A549 (cell line): ENCODE measurements around the gene NEGR1.

ENCODE experiments used
- CHD2 ChIP-seq: fragments of 150-350 bp; IDR thresholded peaks from 2 replicates; pipeline ENCODE4 v1.6.1; 2014; ENCODE audit warnings: low read length; ENCODE audit not compliant: partially characterized antibody
- CHD4 ChIP-seq: fragments of 200-600 bp; sonication (generic); IDR thresholded peaks from 2 replicates; pipeline ENCODE4 v1.6.1; 2016; ENCODE audit warnings: antibody characterized with exemption, mild to moderate bottlenecking, borderline replicate concordance
- EP300 ChIP-seq, 2 experiments: fragments of >200 bp; sonication (Bioruptor Twin); formaldehyde crosslinking; IDR thresholded peaks; 2 replicates in 1 of 2; 3 replicates in 1 of 2; pipeline ENCODE4 v1.6.1; 2016 to 2017
- ESRRA ChIP-seq: fragments of 150-350 bp; IDR thresholded peaks from 2 replicates; pipeline ENCODE4 v1.6.1; 2014; ENCODE audit warnings: mild to moderate bottlenecking, low read length, borderline replicate concordance
- HOXA7 ChIP-seq: fragments of 250-450 bp; sonication (Bioruptor Pico); IDR thresholded peaks from 2 replicates; pipeline ENCODE4 v1.5.0; 2020; ENCODE audit warnings: mild to moderate bottlenecking, moderate library complexity
- JUN ChIP-seq, 2 experiments: fragments of >200 bp; sonication (Bioruptor Twin); formaldehyde crosslinking; IDR thresholded peaks; 2 replicates in 1 of 2; 3 replicates in 1 of 2; pipeline ENCODE4 v1.6.1; 2016 to 2017
- KDM1A ChIP-seq: fragments of 200-600 bp; sonication (generic); IDR thresholded peaks from 2 replicates; pipeline ENCODE4 v1.6.1; 2016; ENCODE audit warnings: low read depth, mild to moderate bottlenecking
- POLR2A ChIP-seq: IDR thresholded peaks from 2 replicates; pipeline ENCODE4 v1.6.1; 2012; ENCODE audit warnings: mild to moderate bottlenecking, low read length
- RAD21 ChIP-seq, 2 experiments: fragments of >200 bp in 1 of 2; sonication (Bioruptor Twin) in 1 of 2; formaldehyde crosslinking in 1 of 2; IDR thresholded peaks in 1 of 2; conservative IDR thresholded peaks in 1 of 2; 2 replicates in 1 of 2; 3 replicates in 1 of 2; pipeline ENCODE4 v1.6.1; 2012 to 2018; ENCODE audit warnings: inconsistent platforms in 1 of 2
- RFX5 ChIP-seq: fragments of 450-650 bp; IDR thresholded peaks from 2 replicates; pipeline ENCODE4 v1.7.1; 2014; ENCODE audit warnings: antibody characterized with exemption, mild to moderate bottlenecking, moderate library complexity
- ZFP36 ChIP-seq: fragments of 450-650 bp; IDR thresholded peaks from 2 replicates; pipeline ENCODE4 v1.6.1; 2014; ENCODE audit warnings: borderline replicate concordance; ENCODE audit not compliant: partially characterized antibody
- TF ChIP-seq, protein P1 (sequence below): fragments of >200 bp; sonication (Bioruptor Twin); formaldehyde crosslinking; IDR thresholded peaks from 3 replicates; pipeline ENCODE4 v1.5.1; 2016
- TF ChIP-seq, protein P2 (sequence below): fragments of >200 bp; sonication (Bioruptor Twin); formaldehyde crosslinking; IDR thresholded peaks from 2 replicates; pipeline ENCODE4 v1.6.1; 2016
- TF ChIP-seq, protein P3 (sequence below): IDR thresholded peaks from 2 replicates; pipeline ENCODE4 v1.6.1; 2012

DNA sequence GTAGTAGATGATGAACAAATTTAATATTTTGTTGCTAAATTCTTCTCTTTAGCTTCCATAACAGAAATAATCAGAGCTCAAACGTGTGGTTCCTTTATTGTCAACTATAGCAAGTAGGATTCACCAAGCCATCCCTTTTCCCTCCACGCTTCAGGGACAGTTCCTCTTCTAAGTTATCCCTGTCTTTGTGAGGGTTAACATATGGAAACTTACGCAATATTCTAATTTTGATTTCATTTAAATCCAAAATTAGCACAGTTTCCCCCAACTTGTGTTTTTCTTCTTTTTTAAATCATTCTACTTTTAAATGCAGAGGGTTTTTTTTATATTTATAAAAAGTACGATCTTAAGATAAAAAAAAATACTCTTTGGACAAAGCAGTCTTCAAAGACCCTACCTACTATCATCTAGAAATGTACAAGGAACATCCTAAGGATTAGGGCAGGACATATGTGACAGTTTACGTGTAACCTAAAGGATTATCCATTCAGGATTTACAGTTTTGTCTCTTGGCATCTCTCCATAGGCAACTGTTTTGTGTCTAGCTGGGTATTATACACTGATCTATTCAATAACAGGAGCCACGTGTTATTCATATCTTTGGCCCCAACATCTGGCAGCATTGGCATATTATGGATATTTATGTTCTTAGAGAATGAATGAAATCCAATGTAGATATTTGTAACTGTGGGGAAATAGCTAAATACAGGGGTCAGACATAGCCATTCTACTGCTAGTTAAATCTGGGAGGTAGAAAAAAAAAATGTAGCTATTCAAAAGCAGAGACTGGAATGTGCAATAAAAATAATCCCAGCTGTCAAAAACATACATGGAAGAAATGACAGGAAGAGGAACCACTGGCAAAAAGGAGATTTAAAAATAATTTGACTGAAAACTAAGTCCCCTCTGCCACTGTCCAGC is 272.9 kb downstream of the NEGR1 start:
- TF ChIP-seq, protein P1, sequence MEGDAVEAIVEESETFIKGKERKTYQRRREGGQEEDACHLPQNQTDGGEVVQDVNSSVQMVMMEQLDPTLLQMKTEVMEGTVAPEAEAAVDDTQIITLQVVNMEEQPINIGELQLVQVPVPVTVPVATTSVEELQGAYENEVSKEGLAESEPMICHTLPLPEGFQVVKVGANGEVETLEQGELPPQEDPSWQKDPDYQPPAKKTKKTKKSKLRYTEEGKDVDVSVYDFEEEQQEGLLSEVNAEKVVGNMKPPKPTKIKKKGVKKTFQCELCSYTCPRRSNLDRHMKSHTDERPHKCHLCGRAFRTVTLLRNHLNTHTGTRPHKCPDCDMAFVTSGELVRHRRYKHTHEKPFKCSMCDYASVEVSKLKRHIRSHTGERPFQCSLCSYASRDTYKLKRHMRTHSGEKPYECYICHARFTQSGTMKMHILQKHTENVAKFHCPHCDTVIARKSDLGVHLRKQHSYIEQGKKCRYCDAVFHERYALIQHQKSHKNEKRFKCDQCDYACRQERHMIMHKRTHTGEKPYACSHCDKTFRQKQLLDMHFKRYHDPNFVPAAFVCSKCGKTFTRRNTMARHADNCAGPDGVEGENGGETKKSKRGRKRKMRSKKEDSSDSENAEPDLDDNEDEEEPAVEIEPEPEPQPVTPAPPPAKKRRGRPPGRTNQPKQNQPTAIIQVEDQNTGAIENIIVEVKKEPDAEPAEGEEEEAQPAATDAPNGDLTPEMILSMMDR: no peak
- TF ChIP-seq JUN (IDR thresholded peaks at IDR 0.05): no peak
- no peak for TF ChIP-seq ZFP36
- TF ChIP-seq CHD4: no peak
- TF ChIP-seq POLR2A: no peak
- TF ChIP-seq KDM1A: no peak
- TF ChIP-seq, protein P2, sequence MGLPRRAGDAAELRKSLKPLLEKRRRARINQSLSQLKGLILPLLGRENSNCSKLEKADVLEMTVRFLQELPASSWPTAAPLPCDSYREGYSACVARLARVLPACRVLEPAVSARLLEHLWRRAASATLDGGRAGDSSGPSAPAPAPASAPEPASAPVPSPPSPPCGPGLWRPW: no peak
- TF ChIP-seq EP300 (IDR thresholded peaks at IDR 0.05): no peak
- TF ChIP-seq, protein P3, sequence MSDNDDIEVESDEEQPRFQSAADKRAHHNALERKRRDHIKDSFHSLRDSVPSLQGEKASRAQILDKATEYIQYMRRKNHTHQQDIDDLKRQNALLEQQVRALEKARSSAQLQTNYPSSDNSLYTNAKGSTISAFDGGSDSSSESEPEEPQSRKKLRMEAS: no peak
- no peak for TF ChIP-seq CHD2
- no peak for TF ChIP-seq ESRRA
- no peak for TF ChIP-seq RAD21 (conservative IDR thresholded peaks at IDR 0.05 in 1 of 2, IDR thresholded peaks at IDR 0.05 in 1 of 2)
- TF ChIP-seq RFX5: no peak
- no peak for TF ChIP-seq HOXA7 (CRISPR knock-in tag)
